ENCODE results near the gene UBASH3B. TPM values are rescaled to one million over a fixed set of nuclear protein-coding genes. Genes with fewer than 3 reads are reported as not detected.
"Not testable (repeated sequence)": the region's sequence is repeated elsewhere in the genome, so short reads cannot be mapped to it uniquely, and the experiment has no call there.

The UBASH3B gene, protein sequence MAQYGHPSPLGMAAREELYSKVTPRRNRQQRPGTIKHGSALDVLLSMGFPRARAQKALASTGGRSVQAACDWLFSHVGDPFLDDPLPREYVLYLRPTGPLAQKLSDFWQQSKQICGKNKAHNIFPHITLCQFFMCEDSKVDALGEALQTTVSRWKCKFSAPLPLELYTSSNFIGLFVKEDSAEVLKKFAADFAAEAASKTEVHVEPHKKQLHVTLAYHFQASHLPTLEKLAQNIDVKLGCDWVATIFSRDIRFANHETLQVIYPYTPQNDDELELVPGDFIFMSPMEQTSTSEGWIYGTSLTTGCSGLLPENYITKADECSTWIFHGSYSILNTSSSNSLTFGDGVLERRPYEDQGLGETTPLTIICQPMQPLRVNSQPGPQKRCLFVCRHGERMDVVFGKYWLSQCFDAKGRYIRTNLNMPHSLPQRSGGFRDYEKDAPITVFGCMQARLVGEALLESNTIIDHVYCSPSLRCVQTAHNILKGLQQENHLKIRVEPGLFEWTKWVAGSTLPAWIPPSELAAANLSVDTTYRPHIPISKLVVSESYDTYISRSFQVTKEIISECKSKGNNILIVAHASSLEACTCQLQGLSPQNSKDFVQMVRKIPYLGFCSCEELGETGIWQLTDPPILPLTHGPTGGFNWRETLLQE
- total RNA-seq: 6.6 to 7.1 TPM (median 6.8 TPM) in 3 replicates

DNA sequence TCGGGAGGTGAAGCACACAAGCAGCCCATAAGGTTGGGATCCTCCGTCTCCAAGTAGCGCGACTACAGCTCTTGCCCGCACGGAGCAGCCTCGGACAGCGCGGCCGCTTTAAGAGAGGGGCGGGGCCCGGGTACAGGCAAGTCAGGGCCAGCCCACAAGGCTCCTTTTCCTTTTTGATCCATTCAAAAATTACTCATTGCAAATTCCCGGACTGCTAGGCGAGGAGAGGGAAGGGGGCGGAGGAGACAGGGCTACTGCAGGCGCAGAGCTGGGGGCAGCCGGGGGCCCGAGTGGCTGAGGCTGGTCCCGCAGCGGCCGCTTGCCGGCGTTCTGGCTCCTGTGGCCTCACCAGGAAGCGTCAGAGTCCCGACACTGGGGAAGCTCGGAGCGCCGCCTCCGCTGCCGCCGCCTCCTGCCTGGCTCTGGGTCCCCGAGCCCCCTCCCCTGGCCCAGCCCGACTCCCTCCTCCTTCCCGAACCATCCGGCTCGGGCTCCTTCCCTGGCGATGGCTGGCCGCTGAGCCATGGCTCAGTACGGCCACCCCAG, at the start of gene UBASH3B:
Gene UBASH3B, plus strand, starts transcription at position 196 of the 546 bp plus-strand sequence. Its CDS starts 328 bp downstream, at position 524.
- TF ChIP-seq, protein P1, sequence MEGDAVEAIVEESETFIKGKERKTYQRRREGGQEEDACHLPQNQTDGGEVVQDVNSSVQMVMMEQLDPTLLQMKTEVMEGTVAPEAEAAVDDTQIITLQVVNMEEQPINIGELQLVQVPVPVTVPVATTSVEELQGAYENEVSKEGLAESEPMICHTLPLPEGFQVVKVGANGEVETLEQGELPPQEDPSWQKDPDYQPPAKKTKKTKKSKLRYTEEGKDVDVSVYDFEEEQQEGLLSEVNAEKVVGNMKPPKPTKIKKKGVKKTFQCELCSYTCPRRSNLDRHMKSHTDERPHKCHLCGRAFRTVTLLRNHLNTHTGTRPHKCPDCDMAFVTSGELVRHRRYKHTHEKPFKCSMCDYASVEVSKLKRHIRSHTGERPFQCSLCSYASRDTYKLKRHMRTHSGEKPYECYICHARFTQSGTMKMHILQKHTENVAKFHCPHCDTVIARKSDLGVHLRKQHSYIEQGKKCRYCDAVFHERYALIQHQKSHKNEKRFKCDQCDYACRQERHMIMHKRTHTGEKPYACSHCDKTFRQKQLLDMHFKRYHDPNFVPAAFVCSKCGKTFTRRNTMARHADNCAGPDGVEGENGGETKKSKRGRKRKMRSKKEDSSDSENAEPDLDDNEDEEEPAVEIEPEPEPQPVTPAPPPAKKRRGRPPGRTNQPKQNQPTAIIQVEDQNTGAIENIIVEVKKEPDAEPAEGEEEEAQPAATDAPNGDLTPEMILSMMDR (IDR thresholded peaks at IDR 0.05; ENCODE audit: unreplicated experiment): no peak
- Mint-ChIP-seq H3K4me1 (peaks cover 6% of the 10 kb centered on the region), H3K9me3 (peaks cover 4% of the 10 kb centered on the region), H3K4me3 (peak within 1 kb of the TSS; percentile 86), H3K27me3 (ENCODE audit: low read depth) (peaks cover 67% of the 10 kb centered on the region), H3K36me3 (peaks cover 4% of the 10 kb centered on the region), H3K27ac (peak within 1 kb of the TSS; percentile 74)
- DNase-seq (ENCODE audit: low spot score in 2 of 2, unreplicated experiment in 2 of 2): peak; percentile 52 to 76

DNA sequence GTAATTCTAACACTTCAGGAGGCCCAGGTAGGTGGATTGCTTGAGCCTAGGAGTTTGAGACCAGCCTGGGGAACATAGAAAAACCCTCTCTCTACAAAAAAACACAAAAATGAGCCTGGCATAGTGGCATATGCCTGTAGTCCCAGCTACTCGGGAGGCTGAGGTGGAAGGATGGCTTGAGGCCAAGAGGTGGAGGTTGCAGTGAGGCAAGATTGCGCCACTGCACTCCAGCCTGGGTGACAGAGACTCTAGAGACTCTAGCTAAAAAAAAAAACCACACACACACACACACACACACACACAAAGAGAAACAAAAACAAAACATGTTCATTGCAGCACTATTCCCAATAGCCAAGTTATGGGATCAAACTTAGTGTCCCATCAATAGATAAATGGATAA, 48.4 kb upstream of the UBASH3B start:
- not testable (repeated sequence) for H3K4me3 Mint-ChIP-seq; H3K9me3 Mint-ChIP-seq; H3K27ac Mint-ChIP-seq; H3K4me1 Mint-ChIP-seq; H3K27me3 Mint-ChIP-seq (ENCODE audit: low read depth); H3K36me3 Mint-ChIP-seq; DNase-seq (ENCODE audit: low spot score in 2 of 2, unreplicated experiment in 2 of 2)

DNA sequence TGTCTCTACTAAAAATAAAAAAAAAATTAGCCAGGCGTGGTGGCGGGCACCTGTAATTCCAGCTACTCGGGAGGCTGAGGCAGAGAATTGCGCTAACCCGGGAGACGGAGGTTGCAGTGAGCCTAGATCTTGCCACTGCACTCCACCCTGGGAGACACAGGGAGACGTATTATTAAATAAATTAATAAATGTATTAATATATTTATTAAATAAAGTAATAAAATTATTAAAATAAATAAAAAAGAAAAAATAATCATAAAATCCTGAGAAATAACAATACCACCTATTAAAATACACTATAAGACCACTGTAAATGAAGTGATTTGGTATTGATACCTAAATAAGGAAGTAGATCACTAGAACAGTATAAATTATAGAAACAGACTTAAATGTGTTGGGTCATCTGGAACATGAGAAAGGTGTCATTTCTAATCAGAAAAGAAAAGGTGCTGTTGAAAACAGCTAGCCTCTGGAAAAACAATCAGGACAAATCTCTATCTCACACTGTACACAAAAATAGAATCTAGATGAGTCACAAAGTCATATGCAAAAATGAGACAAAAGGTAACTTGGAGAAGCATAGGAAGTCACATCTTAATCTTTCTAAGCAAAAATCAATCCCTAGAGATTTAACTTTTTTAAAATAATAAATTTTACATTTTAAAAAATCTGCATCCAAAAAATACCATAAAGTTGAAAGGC, 43.2 kb upstream of the UBASH3B start:
- Mint-ChIP-seq H3K9me3 (no peaks in the 10 kb centered on the region), H3K36me3 (no peaks in the 10 kb centered on the region), H3K4me3 (no peak overlapping the region), H3K27ac (no peak overlapping the region), H3K27me3 (ENCODE audit: low read depth) (peaks cover 9% of the 10 kb centered on the region), H3K4me1 (no peaks in the 10 kb centered on the region)
- no peak for DNase-seq (ENCODE audit: low spot score in 2 of 2, unreplicated experiment in 2 of 2)
- TF ChIP-seq, protein P1 (IDR thresholded peaks at IDR 0.05; ENCODE audit: unreplicated experiment): no peak

DNA sequence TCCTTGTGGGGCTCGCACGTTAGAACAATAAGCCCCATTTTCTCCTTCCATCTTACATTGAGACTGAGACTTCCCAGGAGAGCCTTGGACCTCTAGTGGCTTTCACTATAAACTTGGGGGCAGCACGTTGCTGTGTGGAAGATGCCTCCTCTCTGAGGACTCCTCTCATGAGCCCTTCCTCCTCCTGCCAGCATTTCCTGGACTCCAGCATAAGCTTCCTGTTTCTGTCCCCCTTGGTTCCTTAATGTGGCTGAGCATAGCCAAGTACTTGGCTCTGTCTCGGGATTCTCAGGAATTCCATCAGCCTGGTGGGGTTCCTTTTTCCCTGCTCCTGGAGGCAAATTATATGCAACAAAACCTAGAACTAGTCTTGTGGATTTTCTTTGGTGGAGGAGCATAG, 38.8 kb upstream of the UBASH3B start:
- DNase-seq (ENCODE audit: low spot score in 2 of 2, unreplicated experiment in 2 of 2): no peak
- H3K4me3 Mint-ChIP-seq: no peak overlapping the region
- no peaks in the 10 kb centered on the region for H3K36me3 Mint-ChIP-seq
- no peak overlapping the region for H3K27ac Mint-ChIP-seq
- H3K4me1 Mint-ChIP-seq: no peaks in the 10 kb centered on the region
- H3K27me3 Mint-ChIP-seq (ENCODE audit: low read depth): peaks cover 9% of the 10 kb centered on the region
- TF ChIP-seq, protein P1 (IDR thresholded peaks at IDR 0.05; ENCODE audit: unreplicated experiment): no peak
- peaks cover 6% of the 10 kb centered on the region for H3K9me3 Mint-ChIP-seq

DNA sequence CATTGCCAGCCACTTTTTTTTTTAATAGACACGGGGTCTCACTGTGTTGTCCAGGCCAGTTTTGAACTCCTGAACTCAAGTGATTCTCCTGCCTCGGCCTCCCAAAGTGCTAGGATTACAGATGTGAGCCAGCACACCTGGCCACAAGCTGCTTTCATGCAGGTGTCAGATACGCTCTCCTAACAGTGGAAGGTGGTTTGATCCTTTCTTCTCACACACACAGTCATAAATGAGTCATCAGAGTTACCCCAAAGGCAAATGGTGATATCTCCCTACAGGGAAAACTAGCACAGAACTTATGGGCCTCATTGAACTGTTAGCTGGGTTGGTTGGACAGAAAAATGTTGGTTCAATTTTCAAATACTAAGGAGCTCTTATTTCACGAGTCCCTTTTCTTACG, 38.2 kb upstream of the UBASH3B start:
- Mint-ChIP-seq H3K9me3 (peaks cover 6% of the 10 kb centered on the region), H3K36me3 (no peaks in the 10 kb centered on the region), H3K27ac (no peak overlapping the region), H3K4me3 (no peak overlapping the region), H3K4me1 (no peaks in the 10 kb centered on the region), H3K27me3 (ENCODE audit: low read depth) (peaks cover 11% of the 10 kb centered on the region)
- TF ChIP-seq, protein P1 (IDR thresholded peaks at IDR 0.05; ENCODE audit: unreplicated experiment): no peak
- no peak for DNase-seq (ENCODE audit: low spot score in 2 of 2, unreplicated experiment in 2 of 2)
